Motor neuron (in vitro differentiated cells): ENCODE data around the gene SLC25A41. TPM values are rescaled to one million over a fixed set of nuclear protein-coding genes. Genes with fewer than 3 reads are reported as not detected.

ENCODE experiments used
- ATAC-seq, 8 experiments: fragments of 200-7000 bp; cut with Tn5 transposase; replicated peaks in 6 of 8; 2 replicates each; pipeline ENCODE4 v1.8.0; 2021; ENCODE audit warnings: mild to moderate bottlenecking in 8 of 8, moderate library complexity in 8 of 8
- H3K27ac ChIP-seq, 2 donors: fragments of 250-450 bp; sonication (Bioruptor Pico); 2 replicates each; pipeline ENCODE4 v1.9.0; 2021; ENCODE audit warnings: antibody characterized with exemption in 2 of 2, mild to moderate bottlenecking in 2 of 2, moderate library complexity in 1 of 2
- H3K4me1 ChIP-seq, 2 donors: fragments of 250-450 bp; sonication (Bioruptor Pico); replicated peaks in 1 of 2; 2 replicates each; pipeline ENCODE4 v1.6.1; 2021; ENCODE audit warnings: antibody characterized with exemption in 2 of 2, mild to moderate bottlenecking in 2 of 2, moderate library complexity in 1 of 2
- H3K4me3 ChIP-seq, 5 donors: fragments of 250-450 bp; sonication (Bioruptor Pico); 2 replicates each; pipeline ENCODE4 v1.9.0; 2021; ENCODE audit warnings: antibody characterized with exemption in 5 of 5, mild to moderate bottlenecking in 5 of 5, moderate library complexity in 4 of 5
- WGBS, 10 experiments: fragments of 450-650 bp; shearing (Covaris generic); methylation state at CpG; one replicate each; pipeline ENCODE4 v1.0.0; 2022; 5-methylcytosine and 5-hydroxymethylcytosine counted together
- in situ Hi-C, 9 experiments: fragments of 400-800 bp; cut with MboI; loops; one replicate each; pipeline ENCODE4 v1.15.0; 2021; ENCODE audit warnings: low sequenced_read_pairs in 9 of 9, low pct_unique_long_range_greater_than_20kb in 2 of 9; ENCODE audit not compliant: unreplicated experiment in 9 of 9
- total RNA-seq, 8 experiments: library from RNA; unstranded; fragments of 300-600 nt; gene quantifications; 2 replicates each; pipeline versions ENCODE4 v1.2.3 to v1.2.4, GENCODE V29; 2022

Gene SLC25A41
- total RNA-seq, 8 experiments from 2014 or later = 0.29 to 0.76 (median 0.49) TPM; not detected in 2

GRCh38 chr19:6455924-6456323 lies 22.4 kb upstream of the SLC25A41 start:
- no peak overlapping the region for H3K27ac ChIP-seq
- in situ Hi-C loops = no loop called here
- no peak overlapping the region for H3K4me3 ChIP-seq
- no peak for ATAC-seq
- WGBS, 10 experiments = 17 to 100% (median 92%) methylated on average over 1 to 9 of the region's 15 CpGs; no CpG with 5 or more reads in 3 of the 10 experiments
- H3K4me1 ChIP-seq = peaks cover 2 to 3% of the 10 kb centered on the region in 2 donors

- Histone ChIP-seq H3K4me1 (peaks cover 0 to 3% of the 10 kb centered on the region in 2 donors), H3K27ac (no peak overlapping the region), H3K4me3 (no peak overlapping the region)
- 73 to 100% (median 90%) methylated on average over 1 to 4 of the region's 11 CpGs; no CpG with 5 or more reads in 5 of the 10 experiments for WGBS, 10 experiments
- in situ Hi-C loops = no loop called here
- ATAC-seq = no peak
Measured at GRCh38 chr19:6453951-6454565, 20.5 kb upstream of the SLC25A41 start.

- no peaks in the 10 kb centered on the region for H3K4me1 ChIP-seq
- no peak for ATAC-seq
- H3K27ac ChIP-seq = no peak overlapping the region
- 100% methylated on average over 1 to 2 of the region's 2 CpGs; no CpG with 5 or more reads in 4 of the 10 experiments for WGBS, 10 experiments
- no peak overlapping the region for H3K4me3 ChIP-seq
- in situ Hi-C loops = no loop called here
Measured at GRCh38 chr19:6452899-6453298, 19.3 kb upstream of the SLC25A41 start.

GRCh38 chr19:6452223-6452614 lies 18.7 kb upstream of the SLC25A41 start:
- ATAC-seq = no peak
- in situ Hi-C loops = no loop called here
- Histone ChIP-seq H3K4me1 (no peaks in the 10 kb centered on the region), H3K27ac (no peak overlapping the region), H3K4me3 (no peak overlapping the region)
- 60 to 100% (median 67%) methylated on average over 1 to 2 of the region's 19 CpGs; no CpG with 5 or more reads in 5 of the 10 experiments for WGBS, 10 experiments

- H3K4me1 ChIP-seq = no peaks in the 10 kb centered on the region
- ATAC-seq = no peak
- in situ Hi-C loops = no loop called here
- WGBS, 10 experiments = 80 to 100% (median 95%) methylated on average over 1 to 6 of the region's 7 CpGs; no CpG with 5 or more reads in 2 of the 10 experiments
- no peak overlapping the region for H3K4me3 ChIP-seq
- no peak overlapping the region for H3K27ac ChIP-seq
Measured at GRCh38 chr19:6451583-6452222, 18.1 kb upstream of the SLC25A41 start.

GRCh38 chr19:6450166-6450565 lies 16.6 kb upstream of the SLC25A41 start:
- no peak for ATAC-seq
- WGBS, 10 experiments = 83 to 100% (median 97%) methylated on average over 1 to 5 of the region's 5 CpGs
- no peaks in the 10 kb centered on the region for H3K4me1 ChIP-seq
- in situ Hi-C loops = no loop called here
- H3K27ac ChIP-seq = no peak overlapping the region
- no peak overlapping the region for H3K4me3 ChIP-seq

- WGBS, 10 experiments = 88 to 100% (median 100%) methylated on average over 1 to 3 of the region's 3 CpGs; no CpG with 5 or more reads in 4 of the 10 experiments
- Histone ChIP-seq H3K4me1 (no peaks in the 10 kb centered on the region), H3K27ac (no peak overlapping the region), H3K4me3 (no peak overlapping the region)
- in situ Hi-C loops = no loop called here
- ATAC-seq = no peak
Measured at GRCh38 chr19:6448045-6448444, 14.5 kb upstream of the SLC25A41 start.

- in situ Hi-C loops = no loop called here
- Histone ChIP-seq H3K27ac (no peak overlapping the region), H3K4me1 (no peaks in the 10 kb centered on the region), H3K4me3 (no peak overlapping the region)
- no peak for ATAC-seq
- 60 to 100% (median 98%) methylated on average over 1 to 3 of the region's 3 CpGs; no CpG with 5 or more reads in 4 of the 10 experiments for WGBS, 10 experiments
Measured at GRCh38 chr19:6446452-6446851, 12.9 kb upstream of the SLC25A41 start.

- H3K4me3 ChIP-seq = no peak overlapping the region
- H3K27ac ChIP-seq = no peak overlapping the region
- 58 to 100% (median 88%) methylated on average over 1 to 5 of the region's 13 CpGs; no CpG with 5 or more reads in 5 of the 10 experiments for WGBS, 10 experiments
- H3K4me1 ChIP-seq = no peaks in the 10 kb centered on the region
- in situ Hi-C loops = no loop called here
- no peak for ATAC-seq
Measured at GRCh38 chr19:6443986-6444385, 10.4 kb upstream of the SLC25A41 start.

GRCh38 chr19:6442087-6442688 lies 8.6 kb upstream of the SLC25A41 start:
- in situ Hi-C loops = no loop called here
- 67 to 89% (median 69%) methylated on average over 2 to 6 of the region's 13 CpGs; no CpG with 5 or more reads in 6 of the 10 experiments for WGBS, 10 experiments
- Histone ChIP-seq H3K4me1 (no peaks in the 10 kb centered on the region), H3K27ac (no peak overlapping the region), H3K4me3 (no peak overlapping the region)
- ATAC-seq = no peak

- in situ Hi-C loops = no loop called here
- Histone ChIP-seq H3K4me1 (no peaks in the 10 kb centered on the region), H3K4me3 (no peak overlapping the region), H3K27ac (no peak overlapping the region)
- WGBS, 10 experiments = 0 to 100% (median 66%) methylated on average over 1 to 3 of the region's 3 CpGs; no CpG with 5 or more reads in 4 of the 10 experiments
- no peak for ATAC-seq
Measured at GRCh38 chr19:6440905-6441304, 7.3 kb upstream of the SLC25A41 start.

- 83 to 93% methylated on average over 1 to 2 of the region's 4 CpGs; no CpG with 5 or more reads in 8 of the 10 experiments for WGBS, 10 experiments
- H3K4me1 ChIP-seq = no peaks in the 10 kb centered on the region
- no peak overlapping the region for H3K27ac ChIP-seq
- no peak overlapping the region for H3K4me3 ChIP-seq
- in situ Hi-C loops = no loop called here
- no peak for ATAC-seq
Measured at GRCh38 chr19:6439743-6440142, 6.2 kb upstream of the SLC25A41 start.

GRCh38 chr19:6433165-6433564 lies 398 bp downstream of the SLC25A41 start:
- H3K27ac ChIP-seq = no peak overlapping the region
- WGBS, 10 experiments = 86 to 100% (median 97%) methylated on average over 1 to 5 of the region's 11 CpGs; no CpG with 5 or more reads in 4 of the 10 experiments

More at GRCh38 chr19:6433165-6433564, 398 bp downstream of the SLC25A41 start:
- in situ Hi-C loops = no loop called here
- no peak overlapping the region for H3K4me3 ChIP-seq
- no peak for ATAC-seq
- H3K4me1 ChIP-seq = no peaks in the 10 kb centered on the region
